T follicular helper cell (primary cell): ENCODE measurements around the gene SSBP4.

ENCODE experiments used
- DNase-seq: peaks from one replicate; pipeline ENCODE4 v3.0.0-alpha.2; 2020; ENCODE audit warnings: low read depth

SSBP4 gene

GRCh38 chr19:18469069-18469846 is 50.1 kb downstream of the SSBP4 start:
- peak; percentile 44 for DNase-seq

- DNase-seq, result no peak
Measured at GRCh38 chr19:18470787-18471186, 51.6 kb downstream of the SSBP4 start.

- DNase-seq, result no peak
Measured at GRCh38 chr19:18473003-18473705, 54.0 kb downstream of the SSBP4 start.

GRCh38 chr19:18473706-18474087 is 54.5 kb downstream of the SSBP4 start:
- DNase-seq, result no peak

- DNase-seq, result no peak
Measured at GRCh38 chr19:18474366-18474887, 55.2 kb downstream of the SSBP4 start.

GRCh38 chr19:18475004-18475453 is 55.8 kb downstream of the SSBP4 start:
- no peak for DNase-seq

GRCh38 chr19:18475762-18476331 is 56.6 kb downstream of the SSBP4 start:
- DNase-seq, result no peak

GRCh38 chr19:18476507-18477041 is 57.4 kb downstream of the SSBP4 start:
- no peak for DNase-seq

GRCh38 chr19:18477042-18477779 is 58.0 kb downstream of the SSBP4 start:
- DNase-seq, result no peak

- no peak for DNase-seq
Measured at GRCh38 chr19:18477974-18478373, 58.8 kb downstream of the SSBP4 start.

GRCh38 chr19:18478545-18479311 is 59.5 kb downstream of the SSBP4 start:
- no peak for DNase-seq

GRCh38 chr19:18480006-18480691 is 61.0 kb downstream of the SSBP4 start:
- no peak for DNase-seq

GRCh38 chr19:18481505-18482222 is 62.5 kb downstream of the SSBP4 start:
- no peak for DNase-seq

- DNase-seq, result no peak
Measured at GRCh38 chr19:18483119-18483890, 64.1 kb downstream of the SSBP4 start.
